SU-DHL-6 (cell line): ENCODE data around the gene AHI1.

Experiments used
- EZH2phosphoT487 ChIP-seq: fragments of 200-600 bp; sonication (generic), shearing (Covaris generic); conservative IDR thresholded peaks from 2 replicates; pipeline ENCODE4 v1.6.1; 2018; ENCODE audit warnings: mild to moderate bottlenecking, antibody characterized with exemption, low read length, moderate library complexity, mixed read lengths
- TF ChIP-seq, protein P1 (sequence below): fragments of 200-600 bp; sonication (generic); IDR thresholded peaks from one replicate; pipeline ENCODE4 v1.5.1; 2017; ENCODE audit warnings: antibody characterized with exemption, mild to moderate bottlenecking, low read length, moderate library complexity; ENCODE audit not compliant: insufficient read depth, poor library complexity, severe bottlenecking

DNA sequence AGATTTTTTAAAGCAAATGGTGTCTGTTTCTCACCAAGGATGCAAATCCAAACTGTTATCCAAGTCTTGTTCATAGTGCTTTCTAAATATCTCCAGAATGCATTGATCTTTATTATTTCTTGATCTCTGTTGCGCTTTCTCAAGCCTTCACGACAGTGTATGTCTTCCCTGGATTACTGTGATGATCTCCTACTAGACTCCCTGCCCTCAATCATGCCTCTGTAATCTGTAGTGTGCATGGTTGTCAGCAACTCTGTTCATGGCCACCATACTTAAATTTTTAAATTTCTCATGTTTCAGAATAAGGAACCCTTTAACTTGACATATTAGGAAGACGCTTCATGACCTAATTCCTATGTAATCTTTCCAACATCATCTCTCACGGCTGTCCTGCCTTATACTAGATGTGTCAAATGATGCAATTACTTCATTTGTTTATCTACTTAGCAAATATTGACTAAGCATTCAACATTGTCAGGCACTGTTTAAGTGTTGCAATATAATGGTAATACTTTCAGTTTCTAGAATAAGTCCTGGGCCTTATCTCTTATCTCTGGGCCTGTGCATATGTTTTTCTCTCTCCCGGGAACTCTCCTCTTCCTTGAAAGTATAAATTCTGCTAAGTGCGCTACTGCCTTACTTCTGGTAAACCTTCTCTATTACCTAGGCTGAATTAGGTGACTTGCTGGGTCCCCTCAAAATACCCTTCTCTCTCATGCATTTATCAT, 25.6 kb upstream of the AHI1 start:
- TF ChIP-seq, protein P1, sequence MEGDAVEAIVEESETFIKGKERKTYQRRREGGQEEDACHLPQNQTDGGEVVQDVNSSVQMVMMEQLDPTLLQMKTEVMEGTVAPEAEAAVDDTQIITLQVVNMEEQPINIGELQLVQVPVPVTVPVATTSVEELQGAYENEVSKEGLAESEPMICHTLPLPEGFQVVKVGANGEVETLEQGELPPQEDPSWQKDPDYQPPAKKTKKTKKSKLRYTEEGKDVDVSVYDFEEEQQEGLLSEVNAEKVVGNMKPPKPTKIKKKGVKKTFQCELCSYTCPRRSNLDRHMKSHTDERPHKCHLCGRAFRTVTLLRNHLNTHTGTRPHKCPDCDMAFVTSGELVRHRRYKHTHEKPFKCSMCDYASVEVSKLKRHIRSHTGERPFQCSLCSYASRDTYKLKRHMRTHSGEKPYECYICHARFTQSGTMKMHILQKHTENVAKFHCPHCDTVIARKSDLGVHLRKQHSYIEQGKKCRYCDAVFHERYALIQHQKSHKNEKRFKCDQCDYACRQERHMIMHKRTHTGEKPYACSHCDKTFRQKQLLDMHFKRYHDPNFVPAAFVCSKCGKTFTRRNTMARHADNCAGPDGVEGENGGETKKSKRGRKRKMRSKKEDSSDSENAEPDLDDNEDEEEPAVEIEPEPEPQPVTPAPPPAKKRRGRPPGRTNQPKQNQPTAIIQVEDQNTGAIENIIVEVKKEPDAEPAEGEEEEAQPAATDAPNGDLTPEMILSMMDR: no peak
- TF ChIP-seq EZH2phosphoT487: no peak
